Fibroblast of mammary gland (primary cell): Measurements from ENCODE around the gene COL9A2.
"Not testable (repeated sequence)": the region's sequence is repeated elsewhere in the genome, so short reads cannot be mapped to it uniquely, and the experiment has no call there.

Experiments used
- DNase-seq: peaks from one replicate; pipeline ENCODE4 v3.0.0-alpha.2; 2010; ENCODE audit warnings: low read depth
- H3K4me3 ChIP-seq: 2 replicates; pipeline ENCODE4 v1.5.1; 2011; ENCODE audit warnings: low read depth, mild to moderate bottlenecking, low read length, moderate library complexity; ENCODE audit not compliant: control insufficient read depth
- CTCF ChIP-seq: conservative IDR thresholded peaks from 2 replicates; pipeline ENCODE4 v1.5.1; 2011; ENCODE audit warnings: low read depth, low read length, inconsistent platforms; ENCODE audit not compliant: control insufficient read depth, insufficient read depth

The COL9A2 gene

GRCh38 chr1:40360631-40361030 is 43.5 kb upstream of the COL9A2 start:
- no peak overlapping the region for H3K4me3 ChIP-seq
- DNase-seq: no peak
- TF ChIP-seq CTCF: no peak

GRCh38 chr1:40357625-40358024 is 40.5 kb upstream of the COL9A2 start:
- no peak for TF ChIP-seq CTCF
- no peak overlapping the region for H3K4me3 ChIP-seq
- DNase-seq: no peak

- no peak for DNase-seq
- TF ChIP-seq CTCF: no peak
These were observed 36.0 kb upstream of the COL9A2 start for GRCh38 chr1:40353082-40353481.

GRCh38 chr1:40352126-40352525 is 35.0 kb upstream of the COL9A2 start:
- DNase-seq: no peak
- H3K4me3 ChIP-seq: no peak overlapping the region
- TF ChIP-seq CTCF: no peak

More at GRCh38 chr1:40353082-40353481, 36.0 kb upstream of the COL9A2 start:
- H3K4me3 ChIP-seq: no peak overlapping the region

- no peak for TF ChIP-seq CTCF
- no peak overlapping the region for H3K4me3 ChIP-seq
- no peak for DNase-seq
These were observed 34.0 kb upstream of the COL9A2 start for GRCh38 chr1:40351124-40351523.

- no peak for TF ChIP-seq CTCF
These were observed 33.3 kb upstream of the COL9A2 start for GRCh38 chr1:40350391-40350790.

GRCh38 chr1:40344597-40344996 is 27.5 kb upstream of the COL9A2 start:
- H3K4me3 ChIP-seq: no peak overlapping the region

More at GRCh38 chr1:40350391-40350790, 33.3 kb upstream of the COL9A2 start:
- no peak overlapping the region for H3K4me3 ChIP-seq
- DNase-seq: no peak

GRCh38 chr1:40342381-40342717 is 25.3 kb upstream of the COL9A2 start:
- not testable (repeated sequence) for H3K4me3 ChIP-seq, DNase-seq

More at GRCh38 chr1:40344597-40344996, 27.5 kb upstream of the COL9A2 start:
- peak; percentile 62 for DNase-seq
- TF ChIP-seq CTCF: no peak
